GM20431 (cell line): ENCODE data around the gene BRINP3.
"Not testable (repeated sequence)": the region's sequence is repeated elsewhere in the genome, so short reads cannot be mapped to it uniquely, and the experiment has no call there.

Source experiments
- in situ Hi-C: fragments of 300-500 bp; cut with MseI, MboI; formaldehyde crosslinking; loops from one replicate; pipeline ENCODE4 v1.15.0; 2020; ENCODE audit warnings: low sequenced_read_pairs; ENCODE audit not compliant: unreplicated experiment

Gene BRINP3

DNA sequence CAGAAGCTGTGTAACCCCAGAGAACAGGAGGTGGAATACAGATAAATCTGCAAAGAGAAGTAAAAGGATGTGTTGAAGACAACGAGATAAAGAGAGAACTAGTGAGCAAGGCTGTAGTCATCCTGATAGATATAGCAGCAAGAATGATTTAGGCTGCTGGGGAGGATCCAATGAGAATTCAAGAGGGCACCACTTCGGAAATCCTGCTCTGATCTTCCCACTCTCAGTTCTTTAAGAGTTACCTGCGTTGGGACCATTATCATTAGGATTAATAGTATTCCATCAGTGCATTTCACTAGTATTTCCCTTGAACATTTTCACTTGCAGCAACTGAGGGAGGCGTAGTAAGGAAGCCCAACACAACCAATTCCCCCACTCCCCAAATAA is at the start of gene BRINP3:
Gene BRINP3, minus strand, starts transcription at position 103 of the 387 bp plus-strand sequence.
- in situ Hi-C loops: no loop called here

DNA sequence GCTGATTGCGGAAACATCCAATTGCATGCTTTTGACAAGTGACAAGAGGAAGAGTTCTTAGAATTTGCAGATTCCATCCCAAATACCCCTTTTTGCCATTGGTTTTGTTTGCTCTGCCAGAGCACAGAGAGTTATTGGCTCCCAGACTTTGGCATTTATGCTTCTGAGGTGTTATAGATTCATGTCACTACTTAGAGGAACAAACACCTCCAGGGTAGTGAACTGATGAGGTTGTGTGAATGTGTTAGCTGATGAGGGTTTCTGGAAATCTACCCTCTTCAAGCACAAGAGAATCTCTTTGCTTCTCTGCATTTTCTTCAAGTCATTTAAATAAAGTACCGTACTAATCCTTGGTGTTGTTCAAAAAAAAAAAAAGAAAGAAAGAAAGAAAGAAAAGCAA is 33.9 kb upstream of the BRINP3 start:
- in situ Hi-C loops: no loop called here

DNA sequence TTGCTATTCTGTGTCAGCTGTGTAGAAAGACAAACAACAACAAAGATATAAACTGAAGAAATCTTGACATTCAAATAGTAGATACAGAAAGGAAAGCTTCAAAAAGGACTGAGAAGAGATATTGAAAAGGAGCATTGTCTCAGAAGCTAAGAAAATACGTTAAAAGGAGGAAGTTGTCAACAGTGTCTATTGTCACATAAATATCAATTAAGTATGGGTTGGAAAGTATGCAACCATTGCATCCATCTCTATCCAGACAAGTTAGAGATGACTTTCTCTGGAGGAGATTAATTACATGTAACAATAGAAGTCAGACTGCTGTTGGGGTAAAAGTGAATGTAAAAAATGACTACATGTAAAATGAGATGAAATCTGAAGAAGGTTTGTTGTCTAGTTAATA is 29.7 kb upstream of the BRINP3 start:
- in situ Hi-C loops: no loop called here

DNA sequence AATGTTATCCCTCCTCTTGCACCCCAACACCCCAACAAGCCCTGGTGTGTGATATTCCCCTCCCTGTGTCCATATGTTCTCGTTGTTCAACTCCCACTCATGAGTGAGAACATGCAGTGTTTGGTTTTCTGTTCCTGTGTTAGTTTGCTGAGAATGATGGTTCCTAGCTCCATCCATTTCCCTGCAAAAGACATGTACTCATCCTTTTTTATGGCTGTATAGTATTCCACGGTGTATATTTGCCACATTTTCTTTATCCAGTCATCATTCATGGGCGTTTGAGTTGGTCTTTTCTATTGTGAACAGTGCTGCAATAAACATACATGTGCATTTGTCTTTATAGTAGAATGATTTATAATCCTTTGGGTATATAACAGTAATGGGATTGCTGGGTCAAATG is 26.9 kb upstream of the BRINP3 start:
- in situ Hi-C loops: not testable (repeated sequence)

DNA sequence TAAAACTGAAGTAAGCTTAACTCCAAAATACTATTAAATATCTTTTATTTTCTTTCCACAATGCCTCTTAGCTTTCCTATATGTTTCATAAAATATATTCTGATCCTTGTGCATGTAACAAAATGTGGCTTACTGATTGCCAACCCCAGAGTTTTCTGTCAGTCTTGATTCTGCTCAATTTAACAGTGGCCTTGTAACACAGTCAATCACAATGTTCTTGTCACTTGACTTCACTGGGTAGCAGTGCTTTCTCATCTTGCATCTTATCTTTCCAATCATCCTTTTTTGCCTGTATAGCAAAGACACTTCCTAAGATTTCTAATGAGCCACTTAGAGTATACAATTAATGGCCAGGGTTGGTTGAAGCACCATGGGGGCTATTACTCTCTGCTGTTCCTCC is 19.9 kb upstream of the BRINP3 start:
- in situ Hi-C loops: no loop called here

- in situ Hi-C loops: no loop called here
Observed at GRCh38 chr1:190494451-190494850, 16.8 kb upstream of the BRINP3 start.

- in situ Hi-C loops: no loop called here
Observed at GRCh38 chr1:190491404-190491803, 13.7 kb upstream of the BRINP3 start.

DNA sequence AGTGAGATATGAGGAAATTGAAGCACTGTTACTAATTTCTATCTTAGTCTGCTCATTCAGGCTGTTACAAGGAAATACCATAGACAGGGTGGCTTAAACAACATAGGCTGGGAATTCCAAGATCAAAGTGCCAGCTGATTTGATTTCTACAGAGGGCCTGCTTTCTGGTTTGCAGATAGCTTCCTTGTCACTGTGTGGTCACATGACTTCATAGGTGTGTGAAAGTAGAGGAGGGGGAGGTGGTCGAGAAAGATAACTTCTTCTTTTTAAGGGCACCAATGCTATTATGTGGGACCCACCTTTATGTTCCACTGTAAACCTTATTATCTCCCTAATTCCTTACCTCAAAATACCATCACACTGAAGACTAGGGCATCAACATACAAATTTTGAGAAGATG is 6.4 kb upstream of the BRINP3 start:
- in situ Hi-C loops: no loop called here

DNA sequence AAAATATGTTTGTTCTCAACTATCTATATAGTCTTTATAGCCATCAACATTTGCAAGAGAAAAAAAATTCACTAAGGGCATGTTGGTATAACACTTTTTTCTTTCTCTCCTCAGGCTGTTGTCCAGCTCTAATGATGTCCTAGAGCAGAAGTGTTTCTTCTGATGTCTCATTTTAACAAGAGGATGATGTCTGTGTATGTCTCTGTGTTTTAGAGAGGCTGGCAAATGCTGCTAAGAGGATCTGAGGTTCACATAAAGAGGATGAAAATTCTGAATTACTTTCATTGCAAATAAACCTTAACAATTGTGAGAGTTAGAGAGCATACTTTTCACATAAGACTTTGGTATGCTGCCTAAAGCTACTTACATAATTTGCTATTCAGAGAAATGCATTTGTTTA is 2.6 kb upstream of the BRINP3 start:
- in situ Hi-C loops: no loop called here

DNA sequence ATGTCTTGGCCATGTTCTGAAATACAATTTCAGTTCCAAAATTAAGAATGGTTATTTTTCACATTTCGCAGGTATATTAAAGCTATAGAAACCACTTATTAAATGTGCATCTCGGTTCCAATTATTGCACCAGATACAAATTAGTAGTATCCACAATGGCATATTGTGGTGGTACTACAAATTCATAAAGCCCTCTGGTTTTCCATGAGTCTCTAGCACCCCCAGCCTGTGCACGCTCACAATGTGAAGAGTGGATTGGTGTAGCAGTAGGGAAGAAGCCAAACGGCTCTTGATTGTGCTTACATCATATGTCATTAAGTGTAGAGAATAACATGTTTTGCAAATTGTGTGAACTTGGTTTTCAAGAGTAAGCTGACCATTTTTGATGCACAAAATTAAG is 1.9 kb upstream of the BRINP3 start:
- in situ Hi-C loops: no loop called here

DNA sequence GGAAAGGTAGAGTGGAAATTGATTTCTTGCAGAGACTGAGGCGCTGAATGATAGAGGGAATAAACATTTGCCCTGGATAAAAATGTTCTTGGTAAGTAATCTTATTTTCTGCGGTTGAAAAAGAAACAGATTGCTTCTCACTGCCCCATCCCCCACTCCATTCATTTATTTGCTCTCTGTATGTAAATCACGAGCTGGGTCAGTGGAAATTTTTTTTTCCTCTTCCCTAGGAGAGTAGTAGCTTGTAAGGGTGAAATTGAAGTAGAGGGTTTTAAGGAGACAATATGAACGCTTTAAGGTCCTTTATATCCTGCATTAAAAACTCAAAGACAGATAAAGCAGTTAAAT is 1.4 kb upstream of the BRINP3 start:
- in situ Hi-C loops: no loop called here

DNA sequence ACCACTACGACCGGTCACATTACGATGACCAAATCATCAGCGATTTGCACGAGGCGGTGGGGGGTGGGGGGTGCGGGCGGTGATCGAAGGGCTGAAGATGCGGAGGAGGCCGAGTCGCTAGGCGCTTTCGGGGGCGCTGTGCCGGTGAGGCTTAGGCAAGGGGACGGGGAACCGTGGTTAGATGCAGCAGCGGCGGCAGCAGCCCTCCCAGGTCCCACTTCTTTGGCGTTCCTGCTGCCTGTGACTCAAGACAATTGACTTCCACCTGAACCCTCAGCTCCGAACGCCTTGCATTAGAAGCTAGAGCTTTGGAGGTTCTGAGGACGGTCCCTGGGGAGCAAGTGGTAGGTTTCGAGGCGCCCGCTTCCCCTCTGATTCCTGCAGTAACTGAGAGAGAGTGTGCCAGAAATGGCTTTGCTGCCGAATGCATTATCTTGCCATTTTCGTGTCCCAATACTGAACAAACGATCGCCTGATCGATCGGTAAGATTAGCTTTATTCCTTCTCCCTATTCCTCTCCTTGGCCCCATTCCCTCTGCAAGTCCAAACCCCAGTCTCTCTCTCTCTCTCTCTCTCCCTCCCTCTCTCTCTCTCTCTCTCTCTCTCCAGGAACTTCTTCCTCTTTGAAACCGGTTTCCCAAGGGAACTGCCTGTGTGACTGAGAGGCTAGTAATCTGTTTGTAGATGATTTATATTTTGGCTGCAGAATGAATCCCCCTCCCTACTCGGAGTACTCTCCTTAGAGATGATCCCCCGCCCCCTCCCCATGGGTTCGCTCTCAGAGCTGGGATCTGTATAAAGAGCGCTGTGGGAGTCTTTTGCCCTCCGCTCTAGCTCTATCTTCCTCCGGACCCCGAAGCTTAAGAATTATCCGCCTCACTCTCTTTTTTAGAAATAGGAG is 735 bp upstream of the BRINP3 start:
- in situ Hi-C loops: no loop called here

DNA sequence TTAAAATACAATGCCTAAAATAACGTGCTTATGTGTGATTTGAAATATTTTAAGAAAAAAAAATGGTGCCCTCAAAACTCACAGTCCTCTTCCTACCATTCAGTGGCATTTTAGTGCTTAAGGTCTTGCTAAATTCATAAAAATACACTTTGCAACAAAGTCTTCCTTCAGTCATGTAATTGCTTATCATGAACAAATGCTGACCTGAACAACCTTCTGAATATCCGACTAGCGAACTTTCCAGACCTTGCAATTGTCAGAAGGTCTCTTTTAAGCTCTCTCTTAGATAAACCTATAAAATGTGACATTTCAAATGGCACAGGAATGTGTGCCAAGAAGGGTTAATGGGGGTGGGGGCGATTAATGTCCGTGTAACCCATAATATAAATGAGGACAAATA is 858 bp downstream of the BRINP3 start:
- in situ Hi-C loops: no loop called here

- in situ Hi-C loops: no loop called here
Observed at GRCh38 chr1:190476321-190476720, 1.3 kb downstream of the BRINP3 start.

DNA sequence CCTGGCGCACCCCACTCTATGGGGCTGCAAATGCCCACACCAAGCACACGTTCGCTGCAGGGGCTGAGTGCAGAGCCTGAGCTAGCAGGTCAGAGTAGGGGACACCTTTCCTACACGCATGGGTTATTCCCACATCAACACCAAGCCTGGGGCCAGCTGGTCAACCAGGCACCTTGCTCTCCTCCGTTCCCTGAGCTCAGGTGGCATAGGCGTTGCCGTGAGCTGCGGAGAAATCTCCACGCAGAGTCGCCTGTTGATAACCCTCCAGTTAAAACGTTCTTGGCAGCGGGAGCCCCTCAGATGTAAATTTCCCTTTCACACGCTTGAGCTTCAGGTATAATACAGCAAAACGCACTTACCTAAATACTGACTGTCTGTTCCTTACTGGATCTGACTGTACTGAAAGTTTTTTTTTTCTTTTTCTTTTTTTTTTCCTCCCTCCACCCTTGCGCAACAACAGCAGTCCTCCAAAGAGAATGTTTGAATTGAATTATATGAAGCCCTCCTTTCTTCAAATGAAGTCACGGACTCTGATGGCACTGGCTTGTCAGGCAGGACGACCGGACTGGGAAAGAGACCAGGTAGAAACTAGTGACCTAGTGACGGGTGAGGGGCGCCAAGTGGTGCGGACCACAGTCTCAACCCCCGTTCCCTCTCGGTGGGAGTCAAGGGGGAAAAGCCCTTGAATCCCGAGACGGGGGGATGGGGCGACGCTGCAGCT is 2.1 kb downstream of the BRINP3 start:
- in situ Hi-C loops: no loop called here

DNA sequence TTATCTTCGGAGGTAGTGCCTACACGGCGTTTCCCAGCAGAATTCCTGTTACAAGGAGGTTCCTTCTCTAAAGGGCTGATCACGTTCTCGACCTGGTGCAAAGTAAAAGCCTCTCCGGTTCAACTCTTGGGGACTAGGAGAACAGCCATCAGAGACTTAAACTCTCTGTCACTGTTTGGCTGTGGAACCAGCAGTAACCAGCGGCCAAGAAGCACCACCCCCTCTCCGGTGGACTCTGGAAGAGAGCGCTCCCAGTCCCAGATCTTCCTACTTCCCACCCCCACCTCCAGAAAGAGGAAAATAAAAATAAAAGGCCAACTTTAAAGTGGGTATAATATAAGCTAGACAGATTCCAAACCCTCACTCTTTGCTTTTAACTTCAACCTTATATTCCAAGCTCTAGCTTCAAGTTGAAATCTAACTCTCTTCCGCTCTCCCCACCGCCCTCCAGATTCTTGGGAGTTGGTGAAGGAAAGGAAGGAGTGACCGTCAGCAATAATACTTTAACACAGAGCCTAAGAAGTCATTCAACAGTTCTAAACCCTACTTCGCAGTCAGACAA is 2.9 kb downstream of the BRINP3 start:
- in situ Hi-C loops: no loop called here

GRCh38 chr1:190474010-190474409 is 3.7 kb downstream of the BRINP3 start:
- in situ Hi-C loops: no loop called here

DNA sequence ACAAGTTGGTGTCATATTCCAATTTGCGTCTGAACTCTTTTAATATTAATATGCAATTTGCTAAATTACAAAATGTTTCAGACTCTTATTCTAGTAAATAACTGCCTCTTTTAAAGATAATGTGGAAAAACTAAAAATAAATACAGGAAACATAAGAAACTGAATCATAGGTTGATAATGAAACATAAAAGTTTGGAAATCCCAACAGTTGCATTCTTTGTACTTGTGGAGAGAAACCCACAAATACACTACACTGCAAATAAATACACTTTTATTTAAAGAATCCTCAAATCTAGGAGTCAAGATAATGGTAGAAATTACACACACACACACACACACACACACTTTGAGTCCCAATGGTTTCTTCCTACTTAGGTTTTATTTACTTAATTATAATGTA is 5.2 kb downstream of the BRINP3 start:
- in situ Hi-C loops: no loop called here

DNA sequence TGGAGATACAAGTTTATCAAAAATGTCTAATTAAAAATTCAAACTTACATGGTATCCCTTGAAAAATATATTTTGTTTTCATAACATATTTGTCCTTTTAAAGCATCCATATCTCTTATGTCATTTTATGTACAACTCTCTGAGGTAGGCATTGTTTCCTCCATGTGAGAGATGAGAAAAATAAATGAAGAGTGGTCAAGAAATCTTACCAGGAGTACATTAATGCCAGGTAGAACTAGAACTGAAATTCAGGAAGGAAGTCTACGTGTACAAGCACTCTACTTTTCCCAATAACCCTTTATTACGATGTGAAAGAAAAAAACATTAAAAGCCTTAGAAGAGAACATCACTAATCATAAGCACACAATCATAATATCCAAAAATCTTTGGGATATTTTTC is 5.6 kb downstream of the BRINP3 start:
- in situ Hi-C loops: no loop called here

GRCh38 chr1:190464690-190465089 is 13.0 kb downstream of the BRINP3 start:
- in situ Hi-C loops: no loop called here

DNA sequence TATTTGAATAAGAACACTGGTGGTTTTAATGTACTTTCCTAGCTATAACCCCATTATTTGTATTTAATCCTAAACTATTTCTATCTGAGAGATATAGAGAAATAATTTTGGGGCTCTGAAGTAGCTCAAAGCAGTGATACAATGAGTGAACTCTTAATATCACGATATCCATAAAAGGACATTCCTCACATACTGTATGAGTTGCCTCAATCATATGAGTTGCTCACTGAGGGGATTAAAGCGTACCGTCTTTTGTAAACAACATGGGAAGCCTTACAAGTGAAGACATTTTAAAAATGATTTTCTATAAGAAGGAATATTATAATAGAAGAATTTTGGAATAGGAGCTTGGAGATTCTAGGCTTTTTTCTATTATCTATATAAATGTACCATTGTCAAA is 21.5 kb downstream of the BRINP3 start:
- in situ Hi-C loops: no loop called here
